HepG2 (cell line): ENCODE data around the gene NFATC3. TPM values are rescaled to one million over a fixed set of nuclear protein-coding genes. Genes with fewer than 3 reads are reported as not detected.
A peak's percentile ranks its signal among the peaks of the same experiment; 100 is the strongest.
"Not testable (repeated sequence)": the region's sequence is repeated elsewhere in the genome, so short reads cannot be mapped to it uniquely, and the experiment has no call there.

Experiments
- ATAC-seq: fragments of 200-7000 bp; cut with Tn5 transposase; 3 replicates; pipeline ENCODE4 v1.9.1; 2020; ENCODE audit warnings: mild to moderate bottlenecking, moderate library complexity
- BruUV-seq: library from RNA; stranded (reverse); fragments of 400-500 nt; replicated peaks from 2 replicates; lab custom pipeline; 2021; lab: Mats Ljungman, UMichigan
- CTCF ChIA-PET: fragments of 300-600 bp; formaldehyde crosslinking; extraction: SDS; loops from one replicate; lab custom pipeline; 2021; ENCODE audit warnings: low total read pairs, inconsistent platforms, low intra/inter-chr PET ratio; lab: Yijun Ruan, JAX
- POLR2A ChIA-PET: fragments of 350-600 bp; sonication (Branson Sonifier 250); formaldehyde crosslinking; loops from one replicate; lab custom pipeline; 2020; ENCODE audit warnings: antibody characterized with exemption, inconsistent platforms; lab: Yijun Ruan, JAX
- DNase-seq: peaks from one replicate; pipeline ENCODE4 v3.0.0-alpha.2; 2015; ENCODE audit warnings: low spot score
- FAIRE-seq: peaks from 3 replicates; lab custom pipeline; 2011; peaks lifted over from hg19 to GRCh38; lab: Jason Lieb, UNC
- H2AFZ ChIP-seq: one replicate; pipeline ENCODE4 v1.6.1; 2011; ENCODE audit warnings: low read length, inconsistent platforms
- H3K27ac ChIP-seq: fragments of 300-600 bp; 3 replicates; pipeline ENCODE4 v1.8.0; 2011; ENCODE audit warnings: mixed run types, mild to moderate bottlenecking, mixed read lengths, low read length, inconsistent platforms; ENCODE audit not compliant: insufficient read depth; ENCODE audit errors: extremely low read length
- H3K27me3 ChIP-seq, 2 experiments: fragments of 200-600 bp in 1 of 2; 2 replicates in 1 of 2; 3 replicates in 1 of 2; pipeline versions ENCODE4 v1.6.0 to v1.8.0; 2011; ENCODE audit warnings: low read length in 2 of 2, mild to moderate bottlenecking in 2 of 2, moderate library complexity in 2 of 2, inconsistent platforms in 1 of 2; ENCODE audit not compliant: insufficient read depth in 2 of 2, control insufficient read depth in 1 of 2
- H3K36me3 ChIP-seq, 2 experiments: fragments of 200-600 bp in 1 of 2; replicated peaks in 1 of 2; 2 replicates in 1 of 2; 3 replicates in 1 of 2; pipeline versions ENCODE4 v1.5.1 to v1.8.0; 2011; ENCODE audit warnings: low read length in 2 of 2, inconsistent platforms in 1 of 2; ENCODE audit not compliant: insufficient read depth in 2 of 2, control insufficient read depth in 1 of 2
- H3K4me1 ChIP-seq: 2 replicates; pipeline ENCODE4 v1.5.1; 2012; ENCODE audit warnings: low read length, inconsistent platforms; ENCODE audit not compliant: insufficient read depth
- H3K4me2 ChIP-seq: 2 replicates; pipeline ENCODE4 v1.6.0; 2011; ENCODE audit warnings: low read depth, low read length, inconsistent platforms
- H3K4me3 ChIP-seq, 3 experiments: fragments of 200-600 bp in 1 of 3; sonication (generic), shearing (Covaris generic) in 1 of 3; replicated peaks in 1 of 3; 2 replicates each; pipeline ENCODE4 v1.5.1; 2011 to 2016; ENCODE audit warnings: low read length in 3 of 3, inconsistent platforms in 2 of 3, low read depth in 2 of 3, mild to moderate bottlenecking in 2 of 3, control low read depth in 1 of 3, mixed read lengths in 1 of 3; ENCODE audit not compliant: insufficient read depth in 1 of 3
- H3K79me2 ChIP-seq: one replicate; pipeline ENCODE4 v1.6.1; 2011; ENCODE audit warnings: low read length, inconsistent platforms; ENCODE audit not compliant: insufficient read depth
- H3K9ac ChIP-seq: 2 replicates; pipeline ENCODE4 v1.6.0; 2011; ENCODE audit warnings: mild to moderate bottlenecking, low read depth, low read length, inconsistent platforms; ENCODE audit not compliant: insufficient read depth
- H3K9me3 ChIP-seq: 2 replicates; pipeline ENCODE4 v1.5.1; 2012; ENCODE audit warnings: mild to moderate bottlenecking, low read length
- H4K20me1 ChIP-seq: 2 replicates; pipeline ENCODE4 v1.6.0; 2011; ENCODE audit warnings: inconsistent platforms, mild to moderate bottlenecking, low read length, moderate library complexity; ENCODE audit not compliant: insufficient read depth
- CEBPG ChIP-seq: IDR thresholded peaks from 2 replicates; pipeline ENCODE4 v1.6.1; 2016
- EED ChIP-seq: sonication (generic); formaldehyde crosslinking; IDR thresholded peaks from 2 replicates; pipeline ENCODE4 v1.5.0; 2020; ENCODE audit warnings: mild to moderate bottlenecking, missing genetic modification reagents
- GFI1 ChIP-seq: sonication (generic); formaldehyde crosslinking; IDR thresholded peaks from 2 replicates; pipeline ENCODE4 v1.5.0; 2020; ENCODE audit warnings: missing genetic modification reagents, mild to moderate bottlenecking, borderline replicate concordance
- MIER3 ChIP-seq: IDR thresholded peaks from 2 replicates; pipeline ENCODE4 v1.6.1; 2016; ENCODE audit warnings: missing compliant biosample characterization, borderline replicate concordance
- PITX1 ChIP-seq: sonication (generic); formaldehyde crosslinking; IDR thresholded peaks from 2 replicates; pipeline ENCODE4 v1.5.1; 2020; ENCODE audit warnings: mild to moderate bottlenecking, missing genetic modification reagents
- SETDB1 ChIP-seq: sonication (generic); formaldehyde crosslinking; IDR thresholded peaks from 2 replicates; pipeline ENCODE4 v1.5.1; 2020; ENCODE audit warnings: missing genetic modification reagents, mild to moderate bottlenecking, borderline replicate concordance
- WIZ ChIP-seq: sonication (generic); formaldehyde crosslinking; IDR thresholded peaks from 2 replicates; pipeline ENCODE4 v1.5.1; 2020; ENCODE audit warnings: mild to moderate bottlenecking, missing genetic modification reagents
- ZNF121 ChIP-seq: sonication (generic); formaldehyde crosslinking; IDR thresholded peaks from 2 replicates; pipeline ENCODE4 v1.5.0; 2020; ENCODE audit warnings: mild to moderate bottlenecking, missing genetic modification reagents
- ZNF770 ChIP-seq: sonication (generic); formaldehyde crosslinking; IDR thresholded peaks from 2 replicates; pipeline ENCODE4 v1.5.0; 2020; ENCODE audit warnings: mild to moderate bottlenecking, missing genetic modification reagents
- WGBS: methylation state at CpG from one replicate; pipeline ENCODE4 v1.1.6; 2017; ENCODE audit warnings: low lambda C conversion rate; 5-methylcytosine and 5-hydroxymethylcytosine counted together
- in situ Hi-C: cut with HindIII; loops from 2 replicates; pipeline ENCODE4 v1.10.0; 2017; ENCODE audit warnings: low pct_unique_long_range_greater_than_20kb; ENCODE audit not compliant: extremely low pct_ligation_motif_present
- intact Hi-C: fragments of 100-400 bp; cut with micrococcal nuclease; formaldehyde crosslinking; loops from one replicate; pipeline ENCODE4 v1.10.0; 2022; ENCODE audit not compliant: unreplicated experiment
- polyA plus RNA-seq, 8 experiments: library from polyadenylated mRNA; depleted of rRNA in 3 of 8; stranded (reverse) in 7 of 8; unstranded in 1 of 8; fragments of >200 nt; fragmentation: Illumina TruSeq in 4 of 8; extraction: Trizol in 4 of 8; gene quantifications; 2 replicates each; pipeline versions ENCODE4 v1.2.1 to v1.2.3, GENCODE V29; 2011 to 2016; ENCODE audit warnings: low read depth in 4 of 8, missing spikeins in 1 of 8, mixed read lengths in 1 of 8; ENCODE audit not compliant: insufficient read depth in 1 of 8
- total RNA-seq, 5 experiments: library from RNA; depleted of rRNA; stranded (reverse); fragments of >200 nt; fragmentation: Illumina TruSeq; extraction: Trizol; gene quantifications; 2 replicates each; pipeline ENCODE4 v1.2.3, GENCODE V29; 2016; ENCODE audit warnings: low read depth in 1 of 5

NFATC3 gene
- total and polyA plus RNA-seq, 2 of the 13 experiments (the other 11 are each of a cell fraction or from before 2014, with no cell fraction given), result 52.6 to 62.7 TPM

- POLR2A ChIA-PET, ATAC-seq, in situ Hi-C loops, DNase-seq, intact Hi-C loops, BruUV-seq, H3K27ac ChIP-seq, H3K4me3 ChIP-seq, H3K9ac ChIP-seq, H3K27me3 ChIP-seq, H3K9me3 ChIP-seq, H3K4me2 ChIP-seq, FAIRE-seq, H2AFZ ChIP-seq, CTCF ChIA-PET: not testable (repeated sequence)
- H4K20me1 ChIP-seq, result peaks cover 22% of the 10 kb centered on the region
- TF ChIP-seq ZNF770 (CRISPR knock-in tag), result peak; percentile 74; the same call in 1 of the 2 replicates
- TF ChIP-seq ZNF121 (CRISPR knock-in tag), result peak; percentile 86
- 0 out of 2 replicates have a peak, but pooled peaks have one; percentile 22 for TF ChIP-seq GFI1 (CRISPR knock-in tag)
- TF ChIP-seq CEBPG (CRISPR knock-in tag), result 0 out of 2 replicates have a peak, but pooled peaks have one; percentile 28
- H3K79me2 ChIP-seq, result peaks cover 82% of the 10 kb centered on the region
- peaks cover 7 to 37% of the 10 kb centered on the region in 2 experiments for H3K36me3 ChIP-seq
- WGBS, result 95% methylated on average over 4 of the region's 4 CpGs
- peaks cover 50% of the 10 kb centered on the region for H3K4me1 ChIP-seq
These were observed 47.8 kb downstream of the NFATC3 start for GRCh38 chr16:68133000-68133399.

- TF ChIP-seq PITX1 (CRISPR knock-in tag) (no peak), EED (CRISPR knock-in tag) (no peak), CEBPG (CRISPR knock-in tag) (no peak), SETDB1 (CRISPR knock-in tag) (no peak), WIZ (CRISPR knock-in tag) (no peak), MIER3 (CRISPR knock-in tag) (no peak)
- DNase-seq (no peak), ATAC-seq (no peak), FAIRE-seq (no peak)
- Histone ChIP-seq H3K79me2 (peaks cover 72% of the 10 kb centered on the region), H3K4me3 (no peak overlapping the region), H3K4me2 (no peak overlapping the region), H2AFZ (no peak overlapping the region), H3K4me1 (peaks cover 33% of the 10 kb centered on the region), H3K36me3 (peaks cover 8 to 38% of the 10 kb centered on the region in 2 experiments), H3K9me3 (no peaks in the 10 kb centered on the region), H4K20me1 (peaks cover 14% of the 10 kb centered on the region), H3K9ac (no peak overlapping the region), H3K27me3 (no peaks in the 10 kb centered on the region), H3K27ac (no peak overlapping the region)
- in situ Hi-C loops, result no loop called here
- no TSS peak for BruUV-seq
- intact Hi-C loops, result no loop called here
- ChIA-PET CTCF (no interaction called here), POLR2A (no interaction called here)
- 97% methylated on average over 1 of the region's 1 CpG for whole genome bisulfite sequencing
These were observed 49.5 kb downstream of the NFATC3 start for GRCh38 chr16:68134644-68135043.
